NCI-H2227 (cell line): ENCODE results near the gene GZMH.
"Not testable (repeated sequence)": the region's sequence is repeated elsewhere in the genome, so short reads cannot be mapped to it uniquely, and the experiment has no call there.

Source experiments
- DNase-seq: peaks from one replicate; lab custom pipeline; 2025; ENCODE audit not compliant: unreplicated experiment; lab: John Stamatoyannopoulos, UW

Gene GZMH, protein sequence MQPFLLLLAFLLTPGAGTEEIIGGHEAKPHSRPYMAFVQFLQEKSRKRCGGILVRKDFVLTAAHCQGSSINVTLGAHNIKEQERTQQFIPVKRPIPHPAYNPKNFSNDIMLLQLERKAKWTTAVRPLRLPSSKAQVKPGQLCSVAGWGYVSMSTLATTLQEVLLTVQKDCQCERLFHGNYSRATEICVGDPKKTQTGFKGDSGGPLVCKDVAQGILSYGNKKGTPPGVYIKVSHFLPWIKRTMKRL

DNA sequence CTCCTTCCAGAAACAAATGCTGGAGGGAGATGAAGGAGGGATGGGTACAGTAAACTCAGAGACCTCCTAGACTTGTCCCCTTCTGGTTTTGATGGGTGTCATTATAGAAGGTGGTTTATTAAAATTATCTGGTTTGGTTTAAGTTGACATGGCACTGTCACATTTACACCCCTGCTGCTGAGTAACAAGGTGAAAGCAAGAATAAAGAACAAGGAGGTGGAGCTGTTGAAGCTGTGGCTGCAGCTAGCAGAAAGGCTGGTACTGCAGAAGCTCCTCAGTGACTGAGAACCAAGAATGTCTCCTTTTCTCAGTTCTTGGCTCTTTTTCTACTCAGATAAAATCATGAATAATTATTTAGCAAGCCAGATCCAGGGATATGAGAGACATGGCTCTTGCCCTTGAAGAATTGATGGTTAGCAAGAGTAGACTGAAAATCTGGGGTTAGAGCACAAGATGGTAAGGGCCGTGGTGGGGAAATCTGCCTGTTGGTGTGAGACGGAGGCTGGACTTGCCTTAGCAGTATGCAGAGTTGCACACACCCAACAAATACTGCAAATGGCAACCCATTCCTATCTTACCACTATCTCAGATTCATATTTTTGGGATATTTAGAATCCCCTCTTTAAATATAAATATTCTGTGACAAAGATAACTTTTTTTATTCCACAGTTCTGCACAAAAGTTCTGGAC, at the start of gene GZMH:
Gene GZMH (minus strand): TSS at position 31 of the 690 bp plus-strand sequence. CDS start 72 bp downstream, outside the sequence.
- DNase-seq: no peak

DNA sequence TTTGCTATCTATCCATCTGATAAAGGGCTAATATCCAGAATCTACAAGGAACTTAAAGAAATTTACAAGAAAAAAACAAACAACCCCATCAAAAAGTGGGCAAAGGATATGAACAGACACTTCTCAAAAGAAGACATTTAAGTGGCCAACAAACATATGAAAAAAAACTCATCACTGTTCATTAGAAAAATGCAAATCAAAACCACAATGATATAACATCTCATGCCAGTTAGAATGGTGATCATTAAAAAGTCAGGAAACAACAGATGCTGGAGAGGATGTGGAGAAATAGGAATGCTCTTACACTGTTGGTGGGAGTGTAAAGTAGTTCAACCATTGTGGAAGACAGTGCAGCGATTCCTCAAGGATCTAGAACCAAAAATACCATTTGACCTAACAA, 38.9 kb upstream of the GZMH start:
- not testable (repeated sequence) for DNase-seq

DNA sequence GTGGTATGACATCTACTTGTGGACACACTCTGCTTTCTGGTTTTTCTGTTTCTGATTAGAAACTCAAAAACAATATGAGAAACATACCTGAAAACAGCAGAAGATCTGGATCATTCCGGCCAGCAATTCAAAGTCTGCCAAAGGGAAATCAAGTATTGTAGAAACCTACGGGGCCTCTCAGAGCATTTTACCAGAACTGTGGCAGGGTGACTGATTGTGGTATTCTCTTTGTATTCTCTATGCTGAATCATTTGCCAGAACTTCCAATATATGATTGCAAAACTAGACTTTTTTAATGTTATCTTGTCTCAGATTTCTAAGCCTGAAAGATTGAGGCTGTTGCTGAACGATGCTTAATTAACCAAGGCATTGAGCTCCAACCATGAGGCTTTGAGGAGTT, 30.4 kb upstream of the GZMH start:
- DNase-seq: no peak

DNA sequence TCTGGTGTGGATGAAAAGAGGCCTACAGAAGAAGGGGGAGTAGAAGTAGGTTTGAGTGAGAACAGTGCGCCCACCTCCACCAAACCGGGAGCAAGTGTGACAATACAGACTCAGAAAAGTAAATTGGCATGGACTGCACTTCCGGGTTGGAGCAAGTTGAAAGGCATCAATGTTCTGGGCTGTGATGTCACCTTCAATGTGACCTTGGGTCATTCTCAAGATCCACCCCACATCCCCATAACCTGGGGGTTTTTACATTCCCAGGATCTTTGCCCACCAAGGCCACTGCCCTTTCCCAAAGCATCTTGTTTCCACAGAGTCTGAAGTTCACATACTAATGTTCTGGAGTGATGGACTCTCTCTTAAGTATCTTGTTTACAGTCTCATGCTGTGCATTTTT, 29.8 kb upstream of the GZMH start:
- DNase-seq: no peak

DNA sequence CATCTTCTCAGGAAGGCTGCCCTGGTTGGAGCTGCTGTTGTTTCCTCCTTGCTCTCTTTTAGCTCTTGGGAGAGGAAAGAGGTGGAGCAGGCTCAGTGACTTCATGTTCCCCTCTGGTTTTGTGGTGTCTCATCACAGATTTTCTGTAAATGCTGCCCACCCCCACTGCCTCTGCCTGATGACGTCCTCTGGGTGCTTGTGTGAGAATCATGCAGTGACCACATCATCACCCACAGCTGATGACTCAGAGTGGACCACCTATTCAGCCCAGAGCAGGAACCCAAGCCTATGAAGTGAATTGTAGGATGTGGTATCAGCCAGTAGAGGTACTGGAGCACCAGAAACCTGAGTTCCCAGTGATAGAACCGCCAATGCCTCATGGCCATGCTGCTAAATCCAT, 24.7 kb upstream of the GZMH start, which contains the start of gene GZMB:
Gene GZMB (minus strand): TSS at position 33 of the 400 bp plus-strand sequence. CDS start 30 bp downstream, at position 3.
- no peak for DNase-seq

DNA sequence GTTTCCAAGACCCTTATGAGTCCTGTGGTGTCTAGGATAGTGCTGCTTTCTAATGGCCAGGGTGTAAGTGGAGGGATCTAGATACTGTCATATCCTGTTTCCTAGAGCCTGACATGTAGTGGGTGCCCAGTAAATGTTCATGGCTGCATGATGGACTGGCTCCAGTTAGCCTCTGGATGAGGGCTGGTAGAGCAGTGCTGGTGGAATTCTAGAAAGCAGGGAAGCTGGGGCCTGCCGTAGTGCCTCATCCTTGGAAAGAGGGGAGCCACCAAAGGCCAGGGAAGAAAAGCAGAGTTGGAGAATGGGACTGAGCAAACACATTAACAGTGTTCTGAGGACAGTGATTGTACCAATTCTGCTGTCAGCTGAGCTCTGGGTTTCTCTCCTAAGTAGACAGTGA, 23.9 kb upstream of the GZMH start:
- DNase-seq: no peak

DNA sequence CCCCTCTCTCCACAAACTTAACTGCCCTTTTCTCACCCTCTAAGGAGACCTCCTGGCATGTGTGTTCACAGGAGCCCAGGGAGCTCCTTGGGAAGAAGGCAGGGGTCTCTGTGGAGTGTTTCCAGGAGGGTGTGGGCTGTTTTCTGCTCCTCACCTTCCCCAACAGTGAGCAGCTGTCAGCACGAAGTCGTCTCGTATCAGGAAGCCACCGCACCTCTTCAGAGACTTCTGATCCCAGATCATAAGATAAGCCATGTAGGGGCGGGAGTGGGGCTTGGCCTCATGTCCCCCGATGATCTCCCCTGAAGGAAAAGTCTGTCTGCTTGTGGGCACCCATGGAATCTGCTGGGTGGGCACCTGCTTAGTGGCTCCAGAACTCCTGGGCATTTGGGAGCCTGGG, 23.3 kb upstream of the GZMH start:
- DNase-seq: no peak

DNA sequence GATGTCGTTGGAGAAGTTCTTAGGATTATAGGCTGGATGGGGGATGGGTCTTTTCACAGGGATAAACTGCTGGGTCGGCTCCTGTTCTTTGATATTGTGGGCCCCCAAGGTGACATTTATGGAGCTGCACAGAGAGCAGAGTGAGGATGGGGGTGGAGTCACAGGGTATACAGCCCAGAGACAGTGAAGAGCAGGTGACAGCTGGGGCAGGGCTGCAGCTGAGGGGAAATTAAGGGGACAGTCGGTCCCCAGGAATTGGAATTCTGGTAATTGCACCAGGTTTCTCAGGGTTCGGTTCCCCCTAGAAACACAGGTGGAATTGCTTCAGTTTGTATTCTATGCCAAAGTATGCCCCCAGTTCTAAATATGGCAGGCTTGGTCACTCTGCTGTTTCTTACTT, 22.9 kb upstream of the GZMH start:
- DNase-seq: no peak

DNA sequence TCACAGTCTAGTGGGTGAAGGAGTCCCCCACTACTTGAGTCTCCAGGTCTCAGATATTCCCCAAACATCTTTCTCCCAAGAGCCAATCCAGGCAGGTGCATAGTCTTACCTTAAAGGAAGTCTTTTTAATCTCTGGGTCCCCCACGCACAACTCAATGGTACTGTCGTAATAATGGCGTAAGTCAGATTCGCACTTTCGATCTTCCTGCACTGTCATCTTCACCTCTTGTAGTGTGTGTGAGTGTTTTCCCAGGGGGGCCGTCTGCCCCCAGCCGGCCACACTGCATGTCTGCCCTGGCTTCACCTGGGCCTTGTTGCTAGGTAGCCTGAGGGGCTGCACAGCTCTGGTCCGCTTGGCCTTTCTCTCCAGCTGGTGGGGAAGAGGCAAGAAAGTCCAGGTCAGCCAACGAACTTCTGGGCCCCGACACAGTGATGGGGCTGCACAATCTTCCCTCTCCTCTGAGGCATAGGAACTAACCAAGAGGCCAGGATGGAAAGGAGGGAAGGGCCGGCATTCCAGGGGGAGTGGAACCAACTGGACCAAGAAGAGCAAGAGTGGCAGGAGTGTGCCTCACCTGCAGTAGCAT, 22.4 kb upstream of the GZMH start:
- no peak for DNase-seq

DNA sequence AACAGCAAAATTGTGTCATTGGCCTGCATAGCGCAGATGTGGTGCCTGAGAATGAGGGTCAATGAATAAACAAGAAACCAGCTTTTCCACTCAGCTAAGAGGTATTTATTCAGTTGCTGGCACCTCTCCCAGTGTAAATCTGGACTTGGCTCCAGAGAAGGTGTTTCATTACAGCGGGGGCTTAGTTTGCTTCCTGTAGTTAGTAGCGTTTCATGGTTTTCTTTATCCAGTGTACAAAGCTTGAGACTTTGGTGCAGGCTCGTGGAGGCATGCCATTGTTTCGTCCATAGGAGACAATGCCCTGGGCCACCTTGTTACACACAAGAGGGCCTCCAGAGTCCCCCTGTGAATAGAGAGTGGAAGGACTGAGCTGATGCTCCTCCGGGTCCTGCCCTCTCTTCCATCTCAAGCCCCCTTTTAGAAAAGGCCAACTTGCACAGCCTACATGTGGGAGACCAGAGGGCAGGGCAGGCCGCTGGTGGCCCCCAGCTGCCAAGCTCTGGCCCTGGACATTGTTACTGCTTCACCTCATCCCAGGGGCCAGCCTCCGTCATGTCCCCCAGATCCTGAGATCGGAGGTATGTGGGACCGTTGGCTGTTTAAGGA, 21.5 kb upstream of the GZMH start:
- DNase-seq: no peak

DNA sequence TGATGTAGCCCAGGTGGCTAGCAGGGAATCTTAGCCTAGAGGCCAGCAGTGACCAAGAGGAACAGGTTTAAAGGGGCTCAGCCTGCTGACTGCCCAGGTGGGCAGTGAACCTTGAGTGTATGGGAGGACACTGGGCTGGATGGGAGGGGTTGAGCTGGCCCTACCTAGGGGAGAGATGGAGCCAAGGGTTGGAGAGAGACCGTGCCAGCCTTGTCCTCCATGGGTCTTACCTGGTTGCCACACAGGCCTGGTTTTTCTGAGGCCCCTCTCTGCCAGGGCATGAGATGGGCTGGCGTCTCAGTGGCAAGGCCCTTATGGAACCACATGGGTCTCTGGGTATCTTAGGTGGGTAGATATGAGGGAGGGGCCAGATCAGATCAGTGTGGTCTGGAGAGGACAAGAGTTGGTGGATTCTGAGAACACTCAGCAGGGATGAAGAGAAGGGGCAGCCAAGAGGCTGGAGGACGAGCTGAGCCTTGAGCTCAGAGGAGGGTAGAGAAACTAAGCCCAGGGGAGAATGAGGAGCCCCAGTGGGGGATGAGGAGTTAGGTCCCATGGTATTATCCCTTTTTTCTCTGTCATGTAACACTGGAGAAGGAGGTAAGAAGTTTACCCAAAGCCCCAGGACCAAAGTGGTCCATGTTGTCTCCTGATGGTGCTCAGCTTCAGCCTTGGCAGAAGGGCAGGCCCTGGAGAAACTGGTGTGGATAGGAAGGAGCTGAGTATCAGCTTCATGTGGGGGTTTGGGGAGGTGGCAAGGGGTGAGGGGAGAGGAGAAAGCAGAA, 20.8 kb upstream of the GZMH start:
- DNase-seq: no peak

DNA sequence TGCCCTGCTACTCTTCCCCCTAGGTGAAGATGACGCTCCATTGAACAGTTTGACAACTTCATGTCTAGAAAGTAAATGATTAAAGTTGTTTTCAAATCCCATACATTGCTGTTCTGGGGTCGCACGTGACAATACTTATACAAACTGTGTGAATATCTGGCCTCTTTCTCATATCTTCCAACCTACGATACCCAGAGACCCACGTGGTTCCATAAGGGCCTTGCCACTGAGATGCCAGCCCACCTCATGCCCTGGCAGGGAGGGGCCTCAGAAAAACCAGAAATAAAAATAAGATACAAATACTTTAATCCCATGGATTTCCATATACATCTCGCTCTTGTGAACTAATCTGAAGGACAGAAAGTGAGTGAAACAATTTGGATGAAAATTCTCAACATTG, 20.0 kb upstream of the GZMH start:
- no peak for DNase-seq

DNA sequence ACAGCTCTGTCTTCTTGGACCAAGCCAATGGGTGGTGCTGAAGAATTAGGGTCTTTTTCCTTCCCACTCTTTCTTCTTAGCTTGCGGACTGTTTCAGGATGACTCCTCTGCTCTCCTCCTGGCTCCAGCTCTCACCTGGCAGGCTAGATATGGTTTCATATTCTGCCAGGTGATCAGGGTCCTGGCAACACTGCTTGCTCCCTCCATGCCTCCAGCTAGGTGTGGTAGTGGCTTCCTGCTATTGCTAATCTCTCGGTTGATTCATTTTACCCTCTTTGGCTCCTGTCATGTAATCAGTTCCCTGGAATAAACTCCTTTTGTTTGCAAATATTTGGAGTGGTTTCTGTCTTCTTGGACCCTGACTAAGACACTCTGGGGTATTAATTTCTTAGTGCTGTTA, 4.3 kb upstream of the GZMH start:
- no peak for DNase-seq

DNA sequence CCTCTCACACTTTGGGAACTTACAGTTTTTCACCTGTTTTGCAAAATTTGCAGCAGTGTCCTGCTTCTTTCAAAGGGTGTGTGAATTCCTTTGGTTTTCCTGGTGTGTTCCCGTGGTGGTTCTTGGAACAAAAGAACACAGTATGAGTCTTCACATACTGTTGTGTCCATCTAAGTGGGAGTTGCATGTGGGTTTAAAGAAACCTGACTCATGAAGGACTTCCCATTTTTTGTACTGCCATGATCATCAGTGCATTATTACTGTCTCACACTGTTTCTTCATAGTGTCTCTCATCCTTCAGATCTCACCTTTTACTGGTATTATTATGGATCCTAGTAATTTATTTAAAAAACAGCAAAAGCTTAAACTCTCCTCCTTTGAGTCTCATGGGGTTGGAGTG, 3.8 kb upstream of the GZMH start:
- no peak for DNase-seq

DNA sequence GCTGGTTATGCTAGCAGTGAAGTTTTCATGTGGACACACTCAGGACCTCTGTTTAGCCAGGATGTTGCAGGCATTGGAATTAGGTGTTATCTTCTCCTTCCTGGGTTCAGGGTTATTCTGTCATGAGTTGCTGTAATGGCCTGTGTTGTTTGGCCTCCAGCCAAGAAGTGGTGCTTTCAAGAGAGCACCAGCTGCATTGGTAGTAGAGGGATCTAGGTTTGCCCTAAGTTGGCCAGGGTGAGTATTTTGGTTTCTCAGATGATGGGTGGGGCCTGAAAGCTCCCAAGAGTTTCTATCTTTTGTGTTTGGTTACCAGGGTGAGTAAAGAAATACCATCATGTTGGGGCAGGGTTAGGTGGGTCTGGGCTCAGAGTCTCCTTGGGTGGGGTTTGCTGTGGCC, 2.7 kb upstream of the GZMH start:
- DNase-seq: no peak

DNA sequence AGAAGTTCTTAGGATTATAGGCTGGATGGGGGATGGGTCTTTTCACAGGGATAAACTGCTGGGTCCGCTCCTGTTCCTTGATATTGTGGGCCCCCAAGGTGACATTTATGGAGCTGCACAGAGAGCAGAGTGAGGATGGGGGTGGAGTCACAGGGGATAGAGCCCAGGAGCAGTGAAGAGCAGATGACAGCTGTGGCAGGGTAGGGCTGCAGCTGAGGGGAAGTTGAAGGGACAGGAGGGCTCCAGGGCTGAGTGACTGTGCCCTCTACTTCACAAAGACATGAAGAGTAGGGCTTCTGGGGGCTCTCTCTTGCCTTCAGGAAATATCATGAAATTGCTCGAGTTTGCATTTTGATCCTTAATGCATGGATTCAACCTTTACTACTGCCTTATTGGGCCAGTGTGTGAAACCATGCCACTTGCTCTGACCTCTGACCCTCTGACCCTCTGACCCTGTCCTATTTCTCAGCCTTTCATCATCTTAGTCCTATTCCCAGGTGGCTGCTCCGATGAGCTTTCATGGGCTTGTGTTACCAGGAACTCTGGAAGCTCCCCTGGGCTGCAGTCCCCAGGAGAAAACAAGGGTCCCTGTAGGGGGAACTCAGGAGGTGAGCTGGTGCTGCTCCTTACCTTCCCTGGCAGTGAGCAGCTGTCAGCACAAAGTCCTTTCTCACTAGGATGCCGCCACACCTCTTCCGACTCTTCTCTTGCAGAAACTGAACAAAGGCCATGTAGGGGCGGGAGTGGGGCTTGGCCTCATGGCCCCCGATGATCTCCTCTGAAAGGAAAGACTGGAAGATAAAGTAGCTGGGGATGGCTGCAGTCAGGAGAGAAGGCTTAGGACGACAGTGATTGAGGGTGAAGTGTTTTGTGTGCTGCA, 1.6 kb downstream of the GZMH start:
- no peak for DNase-seq

DNA sequence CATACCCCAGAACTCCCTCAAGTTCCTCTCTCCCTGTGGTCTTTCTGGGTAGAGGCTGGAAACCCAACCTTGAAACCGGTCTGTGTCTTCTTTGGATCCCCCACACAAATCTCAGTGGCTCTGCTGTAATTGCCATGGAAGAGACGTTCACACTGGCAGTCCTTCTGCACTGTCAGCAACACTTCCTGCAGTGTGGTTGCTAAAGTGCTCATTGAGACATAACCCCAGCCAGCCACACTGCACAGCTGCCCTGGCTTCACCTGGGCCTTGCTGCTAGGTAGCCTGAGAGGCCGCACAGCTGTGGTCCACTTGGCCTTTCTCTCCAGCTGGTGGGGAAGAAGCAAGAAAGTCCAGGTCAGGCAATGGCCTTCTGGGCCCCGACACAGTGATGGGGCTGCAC, 2.4 kb downstream of the GZMH start:
- no peak for DNase-seq

DNA sequence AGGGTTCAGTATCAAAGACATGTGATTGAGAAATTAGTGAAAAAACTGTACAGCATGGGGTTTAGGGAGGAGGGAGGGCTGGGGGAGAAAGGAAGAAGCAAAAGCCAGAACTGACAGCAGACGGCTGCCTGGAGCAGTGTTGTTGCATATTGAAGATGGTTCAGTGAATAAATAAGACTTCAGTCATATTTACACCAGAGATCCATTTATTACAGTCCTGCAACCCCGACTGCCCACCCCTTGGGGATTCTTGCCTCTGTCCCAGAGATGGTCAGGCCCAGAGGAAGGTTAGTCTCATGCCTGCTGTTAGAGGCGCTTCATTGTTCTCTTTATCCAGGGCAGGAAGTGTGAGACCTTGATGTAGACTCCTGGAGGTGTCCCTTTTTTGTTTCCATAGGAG, 3.2 kb downstream of the GZMH start:
- DNase-seq: no peak

DNA sequence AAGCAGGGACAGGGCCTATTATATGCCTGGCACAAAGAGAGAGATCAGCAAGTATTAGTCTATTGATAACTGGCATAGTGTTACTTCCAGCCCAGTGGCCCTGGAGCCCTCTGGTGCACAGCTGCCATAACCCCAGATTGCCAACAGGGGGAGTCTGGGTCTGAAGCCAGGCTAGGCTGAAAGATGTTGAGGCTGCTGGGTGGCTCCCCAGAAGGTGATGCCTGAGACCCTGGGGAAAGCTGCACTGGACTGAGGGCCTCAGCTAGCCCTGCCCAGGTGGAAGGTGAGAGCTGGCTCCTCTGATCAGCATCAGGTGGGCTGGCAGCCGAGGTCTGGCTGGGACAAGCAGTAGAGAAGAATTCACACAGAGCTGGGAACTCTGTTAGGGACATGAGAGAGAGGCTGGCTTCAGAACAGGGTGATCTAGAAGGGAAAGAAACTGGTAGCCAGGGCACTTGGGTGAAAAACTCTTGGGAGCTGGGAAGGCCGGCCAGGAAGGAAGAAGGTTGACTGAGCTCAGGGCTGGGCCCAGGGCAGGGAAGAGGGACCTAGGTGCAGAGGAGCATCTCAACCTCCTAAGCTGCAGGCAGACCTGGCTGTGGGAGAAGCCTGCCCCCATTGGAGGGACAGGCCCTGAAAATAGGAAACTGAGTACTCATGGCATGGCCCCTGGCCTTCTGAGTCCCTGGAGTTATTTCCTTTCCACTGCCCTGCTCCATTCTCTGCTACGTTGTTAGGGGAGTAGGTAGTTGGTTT, 3.9 kb downstream of the GZMH start:
- no peak for DNase-seq

DNA sequence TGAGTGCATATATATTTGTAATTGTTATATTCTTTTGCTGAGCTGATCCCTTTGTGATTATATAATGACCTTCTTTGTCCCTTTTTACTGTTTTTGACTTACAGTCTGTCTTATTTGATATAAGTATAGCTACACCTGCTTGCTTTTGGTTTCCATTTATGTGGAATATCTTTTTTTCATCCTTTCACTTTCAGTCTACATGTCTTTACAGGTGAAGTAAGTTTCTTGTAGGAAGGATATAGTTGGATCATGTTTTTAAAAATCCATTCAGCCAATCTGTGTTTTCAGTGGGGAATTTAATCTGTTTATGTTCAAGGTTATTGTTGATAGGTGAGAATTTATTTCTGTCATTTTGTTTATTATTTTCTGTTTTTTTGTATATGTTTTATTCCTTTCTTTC, 12.1 kb downstream of the GZMH start:
- no peak for DNase-seq
